ENCODE data around the gene BBS12.

The BBS12 gene

GRCh38 chr4:122762966-122763716, 30.6 kb downstream of the BBS12 start:
- no peaks in the 10 kb centered on the region for H4K20me1 ChIP-seq (ENCODE audit: insufficient read depth, low read length, poor library complexity, severe bottlenecking)
- H2AFZ ChIP-seq (ENCODE audit: low read length): no peak overlapping the region
- H3K9me2 ChIP-seq (replicated peaks; ENCODE audit: low read depth, low read length): no peaks in the 10 kb centered on the region
- H3K4me2 ChIP-seq (ENCODE audit: low read depth, low read length, poor library complexity, severe bottlenecking): no peak overlapping the region
- no peaks in the 10 kb centered on the region for H3K9me3 ChIP-seq (ENCODE audit: insufficient read depth, low read depth, low read length)
- no peaks in the 10 kb centered on the region for H3K79me2 ChIP-seq (ENCODE audit: insufficient read depth, low read length)
- H3K4me3 ChIP-seq (ENCODE audit: low read length, poor library complexity, severe bottlenecking): no peak overlapping the region
- no peak overlapping the region for H3K9ac ChIP-seq (ENCODE audit: low read depth, low read length, poor library complexity, severe bottlenecking)
- no peaks in the 10 kb centered on the region for H3F3A ChIP-seq (ENCODE audit: low read depth)
- H3K36me3 ChIP-seq (ENCODE audit: insufficient read depth, low read length): no peaks in the 10 kb centered on the region
- no peaks in the 10 kb centered on the region for H3K27me3 ChIP-seq (ENCODE audit: insufficient read depth, low read length, poor library complexity, severe bottlenecking)
- TF ChIP-seq, protein P1, sequence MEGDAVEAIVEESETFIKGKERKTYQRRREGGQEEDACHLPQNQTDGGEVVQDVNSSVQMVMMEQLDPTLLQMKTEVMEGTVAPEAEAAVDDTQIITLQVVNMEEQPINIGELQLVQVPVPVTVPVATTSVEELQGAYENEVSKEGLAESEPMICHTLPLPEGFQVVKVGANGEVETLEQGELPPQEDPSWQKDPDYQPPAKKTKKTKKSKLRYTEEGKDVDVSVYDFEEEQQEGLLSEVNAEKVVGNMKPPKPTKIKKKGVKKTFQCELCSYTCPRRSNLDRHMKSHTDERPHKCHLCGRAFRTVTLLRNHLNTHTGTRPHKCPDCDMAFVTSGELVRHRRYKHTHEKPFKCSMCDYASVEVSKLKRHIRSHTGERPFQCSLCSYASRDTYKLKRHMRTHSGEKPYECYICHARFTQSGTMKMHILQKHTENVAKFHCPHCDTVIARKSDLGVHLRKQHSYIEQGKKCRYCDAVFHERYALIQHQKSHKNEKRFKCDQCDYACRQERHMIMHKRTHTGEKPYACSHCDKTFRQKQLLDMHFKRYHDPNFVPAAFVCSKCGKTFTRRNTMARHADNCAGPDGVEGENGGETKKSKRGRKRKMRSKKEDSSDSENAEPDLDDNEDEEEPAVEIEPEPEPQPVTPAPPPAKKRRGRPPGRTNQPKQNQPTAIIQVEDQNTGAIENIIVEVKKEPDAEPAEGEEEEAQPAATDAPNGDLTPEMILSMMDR (conservative IDR thresholded peaks at IDR 0.05; ENCODE audit: low read length): no peak
- no peak for TF ChIP-seq EZH2phosphoT487 (IDR thresholded peaks at IDR 0.05; ENCODE audit: borderline replicate concordance)
- H3K4me1 ChIP-seq (ENCODE audit: insufficient read depth, low read length, poor library complexity, severe bottlenecking): no peaks in the 10 kb centered on the region

- no peaks in the 10 kb centered on the region for H3K27me3 ChIP-seq (ENCODE audit: insufficient read depth, low read length, poor library complexity, severe bottlenecking)
- no peaks in the 10 kb centered on the region for H3K9me2 ChIP-seq (replicated peaks; ENCODE audit: low read depth, low read length)
- no peak overlapping the region for H2AFZ ChIP-seq (ENCODE audit: low read length)
- TF ChIP-seq, protein P1 (conservative IDR thresholded peaks at IDR 0.05; ENCODE audit: low read length): no peak
- no peak for TF ChIP-seq EZH2phosphoT487 (IDR thresholded peaks at IDR 0.05; ENCODE audit: borderline replicate concordance)
- no peak overlapping the region for H3K4me3 ChIP-seq (ENCODE audit: low read length, poor library complexity, severe bottlenecking)
- no peaks in the 10 kb centered on the region for H3K9me3 ChIP-seq (ENCODE audit: insufficient read depth, low read depth, low read length)
- no peaks in the 10 kb centered on the region for H3F3A ChIP-seq (ENCODE audit: low read depth)
- no peaks in the 10 kb centered on the region for H3K36me3 ChIP-seq (ENCODE audit: insufficient read depth, low read length)
- no peaks in the 10 kb centered on the region for H4K20me1 ChIP-seq (ENCODE audit: insufficient read depth, low read length, poor library complexity, severe bottlenecking)
- no peak overlapping the region for H3K9ac ChIP-seq (ENCODE audit: low read depth, low read length, poor library complexity, severe bottlenecking)
- H3K4me1 ChIP-seq (ENCODE audit: insufficient read depth, low read length, poor library complexity, severe bottlenecking): no peaks in the 10 kb centered on the region
- H3K4me2 ChIP-seq (ENCODE audit: low read depth, low read length, poor library complexity, severe bottlenecking): no peak overlapping the region
- no peaks in the 10 kb centered on the region for H3K79me2 ChIP-seq (ENCODE audit: insufficient read depth, low read length)
Observed at GRCh38 chr4:122764071-122764820, 31.7 kb downstream of the BBS12 start.

DNA sequence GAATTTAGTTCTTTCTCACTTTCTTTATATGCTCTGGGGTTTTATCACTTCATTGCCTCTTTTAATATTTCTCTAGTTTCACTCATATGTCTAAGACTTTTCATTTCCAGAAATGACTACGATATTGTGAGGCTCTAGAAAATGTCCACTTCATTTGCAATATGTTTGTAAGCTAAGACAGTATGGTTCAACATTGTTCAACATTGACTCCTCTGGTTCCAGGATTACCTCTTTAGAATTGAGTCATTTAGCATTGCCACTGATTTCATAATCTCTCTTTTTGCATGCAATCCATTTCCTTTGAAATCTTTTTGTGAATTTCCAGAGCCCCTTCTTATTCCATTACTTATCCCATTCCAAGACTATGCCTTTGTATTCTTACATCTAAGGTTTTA, 32.3 kb downstream of the BBS12 start:
- Histone ChIP-seq H3K79me2 (ENCODE audit: insufficient read depth, low read length) (no peaks in the 10 kb centered on the region), H3K9ac (ENCODE audit: low read depth, low read length, poor library complexity, severe bottlenecking) (no peak overlapping the region), H2AFZ (ENCODE audit: low read length) (no peak overlapping the region), H3K9me2 (replicated peaks; ENCODE audit: low read depth, low read length) (no peaks in the 10 kb centered on the region), H3K4me2 (ENCODE audit: low read depth, low read length, poor library complexity, severe bottlenecking) (no peak overlapping the region), H3K9me3 (ENCODE audit: insufficient read depth, low read depth, low read length) (no peaks in the 10 kb centered on the region), H4K20me1 (ENCODE audit: insufficient read depth, low read length, poor library complexity, severe bottlenecking) (no peaks in the 10 kb centered on the region), H3K4me1 (ENCODE audit: insufficient read depth, low read length, poor library complexity, severe bottlenecking) (no peaks in the 10 kb centered on the region), H3K4me3 (ENCODE audit: low read length, poor library complexity, severe bottlenecking) (no peak overlapping the region), H3F3A (ENCODE audit: low read depth) (no peaks in the 10 kb centered on the region), H3K36me3 (ENCODE audit: insufficient read depth, low read length) (no peaks in the 10 kb centered on the region), H3K27me3 (ENCODE audit: insufficient read depth, low read length, poor library complexity, severe bottlenecking) (no peaks in the 10 kb centered on the region)
- TF ChIP-seq, protein P1 (conservative IDR thresholded peaks at IDR 0.05; ENCODE audit: low read length): no peak
- TF ChIP-seq EZH2phosphoT487 (IDR thresholded peaks at IDR 0.05; ENCODE audit: borderline replicate concordance): no peak
